Upper lobe of left lung (tissue), 4 donors: Measurements from ENCODE around the gene SEC23A.
"Not testable (repeated sequence)": the region's sequence is repeated elsewhere in the genome, so short reads cannot be mapped to it uniquely, and the experiment has no call there.

Experiments
- CTCF ChIP-seq, 6 experiments: fragments of 450-650 bp in 4 of 6; fragments of 200-600 bp in 2 of 6; sonication (generic) in 2 of 6; IDR thresholded peaks; one replicate each; pipeline ENCODE4 v1.5.1; 2016 to 2019; ENCODE audit warnings: antibody characterized with exemption in 6 of 6
- EP300 ChIP-seq, 4 donors: sonication (generic); formaldehyde crosslinking; IDR thresholded peaks; one replicate each; pipeline ENCODE4 v1.5.1; 2017; ENCODE audit warnings: antibody characterized with exemption in 4 of 4, control low read depth in 2 of 4
- POLR2A ChIP-seq, 4 donors: fragments of 450-650 bp; IDR thresholded peaks; one replicate each; pipeline ENCODE4 v1.5.1; 2016 to 2017; ENCODE audit warnings: antibody characterized with exemption in 4 of 4, mild to moderate bottlenecking in 2 of 4
- POLR2AphosphoS5 ChIP-seq, 2 donors: sonication (generic); formaldehyde crosslinking; IDR thresholded peaks; one replicate each; pipeline ENCODE4 v1.5.1; 2017; ENCODE audit warnings: antibody characterized with exemption in 2 of 2

- not testable (repeated sequence) for TF ChIP-seq POLR2A, CTCF, POLR2AphosphoS5, EP300 (IDR thresholded peaks at IDR 0.05)
Observed at GRCh38 chr14:39141623-39142022, 38.6 kb upstream of the SEC23A start.
